ENCODE measurements around the gene FXYD2.

Gene FXYD2

DNA sequence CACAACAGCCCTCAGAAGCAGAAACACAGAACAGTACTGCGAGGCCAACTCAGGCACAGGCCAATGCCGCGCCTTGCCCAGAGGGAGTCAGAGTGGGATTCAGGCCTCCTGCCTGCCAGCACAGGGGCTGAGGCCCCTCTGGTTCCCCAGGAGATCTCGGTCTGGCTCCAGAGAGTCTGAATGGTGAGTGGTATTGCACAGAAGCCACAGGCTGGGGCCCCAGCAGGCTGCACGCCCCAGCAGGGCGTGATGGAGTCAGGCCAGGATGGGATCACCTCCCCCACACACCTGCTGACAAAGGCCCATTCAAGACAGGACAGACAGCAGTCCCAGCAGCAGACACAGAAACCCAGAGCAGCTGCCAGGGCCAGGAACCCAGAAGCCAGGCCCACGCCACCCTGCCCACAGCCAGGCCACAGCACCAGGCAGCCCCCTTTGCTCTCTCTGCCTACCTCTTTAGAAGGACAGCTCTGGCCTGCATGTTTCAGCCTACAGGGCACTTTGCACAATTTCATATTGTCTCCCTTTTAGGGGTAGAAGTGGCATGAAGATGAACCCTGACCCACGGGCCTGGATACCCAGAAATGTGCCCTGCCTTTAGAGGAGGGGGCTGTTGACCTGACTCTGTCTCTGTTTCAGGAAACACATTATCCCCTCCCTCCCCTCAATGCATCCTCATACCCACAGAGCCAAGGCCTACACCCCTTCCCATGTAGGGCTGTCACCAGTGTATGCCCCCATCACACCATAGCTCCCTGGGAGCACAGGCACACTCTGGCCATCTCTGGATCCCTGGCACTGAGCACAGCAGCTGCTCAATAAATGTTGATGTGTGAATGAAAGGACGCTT lies 45.8 kb upstream of the FXYD2 start:
- H3K9me2 ChIP-seq (replicated peaks; ENCODE audit: control insufficient read depth, low read length) = no peaks in the 10 kb centered on the region
- H3K4me3 ChIP-seq (ENCODE audit: low read length) = no peak overlapping the region
- no peaks in the 10 kb centered on the region for H3F3A ChIP-seq (ENCODE audit: control insufficient read depth, insufficient read depth)
- no peak for TF ChIP-seq EZH2phosphoT487 (IDR thresholded peaks at IDR 0.05; ENCODE audit: borderline replicate concordance, low read length)
- TF ChIP-seq, protein P1, sequence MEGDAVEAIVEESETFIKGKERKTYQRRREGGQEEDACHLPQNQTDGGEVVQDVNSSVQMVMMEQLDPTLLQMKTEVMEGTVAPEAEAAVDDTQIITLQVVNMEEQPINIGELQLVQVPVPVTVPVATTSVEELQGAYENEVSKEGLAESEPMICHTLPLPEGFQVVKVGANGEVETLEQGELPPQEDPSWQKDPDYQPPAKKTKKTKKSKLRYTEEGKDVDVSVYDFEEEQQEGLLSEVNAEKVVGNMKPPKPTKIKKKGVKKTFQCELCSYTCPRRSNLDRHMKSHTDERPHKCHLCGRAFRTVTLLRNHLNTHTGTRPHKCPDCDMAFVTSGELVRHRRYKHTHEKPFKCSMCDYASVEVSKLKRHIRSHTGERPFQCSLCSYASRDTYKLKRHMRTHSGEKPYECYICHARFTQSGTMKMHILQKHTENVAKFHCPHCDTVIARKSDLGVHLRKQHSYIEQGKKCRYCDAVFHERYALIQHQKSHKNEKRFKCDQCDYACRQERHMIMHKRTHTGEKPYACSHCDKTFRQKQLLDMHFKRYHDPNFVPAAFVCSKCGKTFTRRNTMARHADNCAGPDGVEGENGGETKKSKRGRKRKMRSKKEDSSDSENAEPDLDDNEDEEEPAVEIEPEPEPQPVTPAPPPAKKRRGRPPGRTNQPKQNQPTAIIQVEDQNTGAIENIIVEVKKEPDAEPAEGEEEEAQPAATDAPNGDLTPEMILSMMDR (IDR thresholded peaks at IDR 0.05; ENCODE audit: low read depth, low read length, poor library complexity, severe bottlenecking) = no peak
- no peaks in the 10 kb centered on the region for H3K36me3 ChIP-seq (ENCODE audit: control insufficient read depth, low read length)
- H3K4me2 ChIP-seq (ENCODE audit: low read length) = no peak overlapping the region
- no peaks in the 10 kb centered on the region for H3K9me3 ChIP-seq (ENCODE audit: control insufficient read depth, insufficient read depth, low read length)
- H4K20me1 ChIP-seq (ENCODE audit: control insufficient read depth, insufficient read depth, low read depth, low read length) = no peaks in the 10 kb centered on the region
- H3K27ac ChIP-seq (ENCODE audit: low read depth, low read length) = no peak overlapping the region
- H3K79me2 ChIP-seq (ENCODE audit: control insufficient read depth, low read length) = no peaks in the 10 kb centered on the region
- peaks cover 27% of the 10 kb centered on the region for H3K27me3 ChIP-seq (ENCODE audit: control insufficient read depth, low read length)
- no peaks in the 10 kb centered on the region for H3K4me1 ChIP-seq (ENCODE audit: control insufficient read depth, low read length)

DNA sequence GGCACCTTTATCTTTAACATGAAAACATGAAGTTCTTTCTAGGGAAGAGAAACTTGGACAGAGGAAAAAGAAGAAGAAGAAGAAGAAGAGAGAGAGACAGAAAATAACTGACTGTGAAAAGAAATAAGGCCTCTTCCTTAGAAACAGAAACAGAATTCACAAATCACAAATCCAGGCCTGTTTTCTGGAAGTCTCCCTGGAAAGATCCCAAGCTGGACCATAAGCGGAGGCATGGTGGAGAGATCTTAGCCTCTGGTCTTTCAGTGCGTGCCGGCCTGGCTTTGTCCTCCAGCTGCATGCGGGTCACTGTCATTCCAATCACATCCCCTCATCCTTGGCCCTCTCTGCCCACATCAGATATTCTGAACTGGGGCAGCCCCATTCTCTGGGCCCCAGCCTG lies 45.1 kb upstream of the FXYD2 start:
- Histone ChIP-seq H3K27ac (ENCODE audit: low read depth, low read length) (no peak overlapping the region), H3K27me3 (ENCODE audit: control insufficient read depth, low read length) (peaks cover 22% of the 10 kb centered on the region; the same call in 1 of the 2 replicates), H3K9me2 (replicated peaks; ENCODE audit: control insufficient read depth, low read length) (no peaks in the 10 kb centered on the region), H3K4me2 (ENCODE audit: low read length) (no peak overlapping the region), H3K36me3 (ENCODE audit: control insufficient read depth, low read length) (no peaks in the 10 kb centered on the region), H3K79me2 (ENCODE audit: control insufficient read depth, low read length) (no peaks in the 10 kb centered on the region), H3K4me1 (ENCODE audit: control insufficient read depth, low read length) (no peaks in the 10 kb centered on the region), H3F3A (ENCODE audit: control insufficient read depth, insufficient read depth) (no peaks in the 10 kb centered on the region), H3K9me3 (ENCODE audit: control insufficient read depth, insufficient read depth, low read length) (no peaks in the 10 kb centered on the region), H3K4me3 (ENCODE audit: low read length) (no peak overlapping the region), H4K20me1 (ENCODE audit: control insufficient read depth, insufficient read depth, low read depth, low read length) (no peaks in the 10 kb centered on the region)
- TF ChIP-seq, protein P1 (IDR thresholded peaks at IDR 0.05; ENCODE audit: low read depth, low read length, poor library complexity, severe bottlenecking) = no peak
- no peak for TF ChIP-seq EZH2phosphoT487 (IDR thresholded peaks at IDR 0.05; ENCODE audit: borderline replicate concordance, low read length)

DNA sequence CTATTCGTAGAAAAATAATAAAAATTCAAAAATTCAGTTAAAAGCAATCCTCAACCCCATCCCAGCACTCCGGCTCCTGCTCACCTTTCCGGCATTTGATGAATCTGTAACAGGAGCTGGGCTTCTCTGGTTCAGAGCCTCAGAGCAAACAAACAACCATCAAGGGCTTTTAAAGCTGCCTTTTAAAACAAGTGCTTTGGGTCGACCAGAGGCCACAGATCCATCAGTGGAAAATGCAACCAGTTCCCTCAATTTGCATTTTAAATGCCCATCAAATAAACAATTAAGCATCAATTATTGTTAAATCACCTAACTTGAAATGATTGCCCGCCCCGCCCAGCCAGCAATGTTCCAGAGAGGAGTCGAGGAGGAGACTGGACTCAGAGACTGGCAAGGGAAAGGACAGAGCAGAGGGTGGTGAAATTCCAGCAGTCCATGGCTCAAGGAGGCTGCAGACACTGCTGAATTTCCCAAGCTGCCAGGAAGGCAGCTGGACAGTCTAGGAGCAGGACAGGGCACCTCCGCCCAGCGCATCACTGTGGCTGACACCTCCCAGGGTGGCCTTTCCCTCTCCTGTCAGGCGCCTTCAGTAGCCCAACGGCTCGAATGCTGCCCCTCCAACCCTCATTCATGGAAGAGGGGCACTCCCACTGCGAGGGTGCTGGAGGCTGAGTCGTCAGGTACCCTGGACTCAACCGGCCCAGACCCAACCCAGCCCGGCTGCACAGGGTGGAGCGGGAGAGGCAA lies 44.4 kb upstream of the FXYD2 start:
- H3K4me2 ChIP-seq (ENCODE audit: low read length) = no peak overlapping the region
- H4K20me1 ChIP-seq (ENCODE audit: control insufficient read depth, insufficient read depth, low read depth, low read length) = no peaks in the 10 kb centered on the region
- no peak overlapping the region for H3K27ac ChIP-seq (ENCODE audit: low read depth, low read length)

More for the DNA sequence above, 44.4 kb upstream of the FXYD2 start:
- Histone ChIP-seq H3K79me2 (ENCODE audit: control insufficient read depth, low read length) (no peaks in the 10 kb centered on the region), H3F3A (ENCODE audit: control insufficient read depth, insufficient read depth) (no peaks in the 10 kb centered on the region), H3K27me3 (ENCODE audit: control insufficient read depth, low read length) (peaks cover 16% of the 10 kb centered on the region; the same call in 1 of the 2 replicates), H3K4me3 (ENCODE audit: low read length) (no peak overlapping the region), H3K9me3 (ENCODE audit: control insufficient read depth, insufficient read depth, low read length) (no peaks in the 10 kb centered on the region), H3K4me1 (ENCODE audit: control insufficient read depth, low read length) (no peaks in the 10 kb centered on the region), H3K9me2 (replicated peaks; ENCODE audit: control insufficient read depth, low read length) (no peaks in the 10 kb centered on the region), H3K36me3 (ENCODE audit: control insufficient read depth, low read length) (no peaks in the 10 kb centered on the region)
- no peak for TF ChIP-seq EZH2phosphoT487 (IDR thresholded peaks at IDR 0.05; ENCODE audit: borderline replicate concordance, low read length)
- TF ChIP-seq, protein P1 (IDR thresholded peaks at IDR 0.05; ENCODE audit: low read depth, low read length, poor library complexity, severe bottlenecking) = no peak
